Measurements from ENCODE around the gene TMEM223. TPM values are rescaled to one million over a fixed set of nuclear protein-coding genes. Genes with fewer than 3 reads are reported as not detected.

Gene TMEM223
- total and polyA plus RNA-seq, 9 of the 15 experiments (the other 6 are each of a cell fraction or from before 2014, with no cell fraction given) = 5.9 to 34.5 (median 19.6) TPM

- 0 out of 2 replicates have a peak, but pooled peaks have one; percentile 40 for TF ChIP-seq ZNF609 (CRISPR knock-in tag; IDR thresholded peaks at IDR 0.05; ENCODE audit: borderline replicate concordance)
- no peak for TF ChIP-seq CC2D1A (IDR thresholded peaks at IDR 0.05)
- no peak for TF ChIP-seq HOMEZ (CRISPR knock-in tag; IDR thresholded peaks at IDR 0.05)
- TF ChIP-seq CBFA2T2 (conservative IDR thresholded peaks at IDR 0.05) = no peak
- TF ChIP-seq HEY1 (CRISPR knock-in tag; IDR thresholded peaks at IDR 0.05; ENCODE audit: borderline replicate concordance) = 0 out of 2 replicates have a peak, but pooled peaks have one; percentile 20
- TF ChIP-seq ESRRB (CRISPR knock-in tag; IDR thresholded peaks at IDR 0.05; ENCODE audit: borderline replicate concordance) = no peak
- TF ChIP-seq ZNF668 (CRISPR knock-in tag; IDR thresholded peaks at IDR 0.05) = no peak
- peak; percentile 72 to 87 for TF ChIP-seq MNT (conservative IDR thresholded peaks at IDR 0.05)
- TF ChIP-seq RBBP5 (IDR thresholded peaks at IDR 0.05; ENCODE audit: borderline replicate concordance, insufficient read depth, low read length, poor library complexity, severe bottlenecking) = peak; percentile 94
- TF ChIP-seq TAL1 (IDR thresholded peaks at IDR 0.05) = no peak
- TF ChIP-seq ZBTB34 (CRISPR knock-in tag; IDR thresholded peaks at IDR 0.05) = no peak
- TF ChIP-seq PKNOX1 (IDR thresholded peaks at IDR 0.05) = peak; percentile 55
- no peak for TF ChIP-seq ZNF398 (CRISPR knock-in tag; IDR thresholded peaks at IDR 0.05)
Measured at GRCh38 chr11:62805076-62805892, 13.5 kb upstream of the TMEM223 start, which contains the start of gene NXF1 (continued).

Measured in K562 (cell line).